Endothelial cell of umbilical vein (primary cell): Measurements from ENCODE around the gene CNRIP1. TPM values are rescaled to one million over a fixed set of nuclear protein-coding genes. Genes with fewer than 3 reads are reported as not detected.

Experiments
- BruUV-seq: library from RNA; stranded (reverse); fragments of 400-500 nt; replicated peaks from 2 replicates; lab custom pipeline; 2021; lab: Mats Ljungman, UMichigan
- CTCF ChIA-PET: fragments of 300-600, 350-600 bp; sonication (Branson Sonifier 250); formaldehyde crosslinking; loops from one replicate; lab custom pipeline; 2021; ENCODE audit warnings: antibody characterized with exemption, inconsistent platforms; lab: Charles Lee
- POLR2A ChIA-PET: fragments of 300-600, 350-600 bp; sonication (Branson Sonifier 250); formaldehyde crosslinking; loops from one replicate; lab custom pipeline; 2021; ENCODE audit warnings: antibody characterized with exemption, inconsistent platforms; lab: Charles Lee
- DNase-seq: peaks from one replicate; pipeline ENCODE4 v3.0.0-alpha.2; 2011; ENCODE audit warnings: low read depth, low spot score
- FAIRE-seq: peaks from 2 replicates; lab custom pipeline; 2011; peaks lifted over from hg19 to GRCh38; lab: Jason Lieb, UNC
- H2AFZ ChIP-seq: 2 replicates; pipeline ENCODE4 v1.6.0; 2012; ENCODE audit warnings: low read depth, low read length, control low read depth, inconsistent platforms
- H3K27ac ChIP-seq: 2 replicates; pipeline ENCODE4 v1.5.1; 2011; ENCODE audit warnings: low read depth, mild to moderate bottlenecking, control low read depth, low read length, moderate library complexity; ENCODE audit not compliant: insufficient read depth
- H3K27me3 ChIP-seq, 2 experiments: 2 replicates each; pipeline versions ENCODE4 v1.6.0 to v1.6.1; 2011; ENCODE audit warnings: low read length in 2 of 2, mixed read lengths in 1 of 2; ENCODE audit not compliant: control insufficient read depth in 2 of 2, insufficient read depth in 2 of 2
- H3K36me3 ChIP-seq, 2 experiments: 2 replicates in 1 of 2; 3 replicates in 1 of 2; pipeline ENCODE4 v1.5.1; 2011; ENCODE audit warnings: low read length in 2 of 2, mild to moderate bottlenecking in 1 of 2, moderate library complexity in 1 of 2; ENCODE audit not compliant: control insufficient read depth in 2 of 2, insufficient read depth in 2 of 2; ENCODE audit errors: extremely low read depth in 1 of 2
- H3K4me1 ChIP-seq: 3 replicates; pipeline ENCODE4 v1.5.1; 2011; ENCODE audit warnings: mild to moderate bottlenecking, low read length; ENCODE audit not compliant: control insufficient read depth, insufficient read depth; ENCODE audit errors: extremely low read depth
- H3K4me2 ChIP-seq: 2 replicates; pipeline ENCODE4 v1.6.1; 2011; ENCODE audit warnings: low read length, control low read depth, mixed read lengths; ENCODE audit not compliant: insufficient read depth
- H3K4me3 ChIP-seq, 3 experiments: fragments of 200-600 bp in 1 of 3; sonication (generic), shearing (Covaris generic) in 1 of 3; replicated peaks in 1 of 3; 2 replicates each; pipeline ENCODE4 v1.5.1; 2011 to 2016; ENCODE audit warnings: control low read depth in 3 of 3, low read length in 3 of 3, mild to moderate bottlenecking in 2 of 3, inconsistent platforms in 1 of 3, low read depth in 1 of 3, moderate library complexity in 1 of 3; ENCODE audit not compliant: insufficient read depth in 1 of 3
- H3K79me2 ChIP-seq: 2 replicates; pipeline ENCODE4 v1.6.0; 2012; ENCODE audit warnings: low read length, inconsistent platforms; ENCODE audit not compliant: control insufficient read depth, insufficient read depth
- H3K9ac ChIP-seq: replicated peaks from 2 replicates; pipeline ENCODE3; 2011; ENCODE audit warnings: low read length, control low read depth; ENCODE audit not compliant: insufficient read depth; ENCODE audit errors: extremely low read depth
- H3K9me1 ChIP-seq: replicated peaks from 3 replicates; pipeline ENCODE4 v1.6.0; 2011; ENCODE audit warnings: mild to moderate bottlenecking, low read length; ENCODE audit not compliant: control insufficient read depth, insufficient read depth; ENCODE audit errors: extremely low read depth
- H3K9me3 ChIP-seq: replicated peaks from 2 replicates; pipeline ENCODE4 v1.5.1; 2012; ENCODE audit warnings: low read length, inconsistent platforms; ENCODE audit not compliant: control insufficient read depth, insufficient read depth
- H4K20me1 ChIP-seq: replicated peaks from 2 replicates; pipeline ENCODE3; 2011; ENCODE audit warnings: mild to moderate bottlenecking, low read length; ENCODE audit not compliant: control insufficient read depth, insufficient read depth; ENCODE audit errors: extremely low read depth
- FOS ChIP-seq: IDR thresholded peaks from 2 replicates; pipeline ENCODE4 v1.6.1; 2011; ENCODE audit warnings: mild to moderate bottlenecking, low read length, moderate library complexity, borderline replicate concordance; ENCODE audit not compliant: insufficient read depth
- GATA2 ChIP-seq: IDR thresholded peaks from 2 replicates; pipeline ENCODE4 v1.7.0; 2011; ENCODE audit warnings: low read depth, mild to moderate bottlenecking, moderate library complexity, mixed read lengths, low read length; ENCODE audit not compliant: insufficient read length, insufficient read depth
- dilution Hi-C: fragments of 300-500 bp; cut with MboI; formaldehyde crosslinking; loops from one replicate; pipeline ENCODE4 v1.15.0; 2019; ENCODE audit warnings: low sequenced_read_pairs; ENCODE audit not compliant: extremely low pct_ligation_motif_present
- intact Hi-C: fragments of 100-400 bp; cut with micrococcal nuclease; formaldehyde crosslinking; loops from one replicate; pipeline ENCODE4 v1.10.0; 2022
- polyA plus RNA-seq, 4 experiments: library from polyadenylated mRNA; depleted of rRNA in 3 of 4; stranded (reverse) in 3 of 4; unstranded in 1 of 4; fragments of >200 nt; gene quantifications; 2 replicates each; pipeline versions ENCODE4 v1.2.1 to v1.2.3, GENCODE V29; 2011 to 2012; ENCODE audit warnings: missing spikeins in 1 of 4
- total RNA-seq: library from RNA; stranded (reverse); gene quantifications from 2 replicates; pipeline ENCODE4 v1.2.3, GENCODE V29; 2021
- TF ChIP-seq, protein P1 (sequence below), 2 donors: IDR thresholded peaks; 1 replicate in 1 of 2; 2 replicates in 1 of 2; pipeline ENCODE4 v1.5.1; 2011; ENCODE audit warnings: low read length in 2 of 2, mild to moderate bottlenecking in 2 of 2, moderate library complexity in 2 of 2, control low read depth in 1 of 2, inconsistent platforms in 1 of 2, low read depth in 1 of 2; ENCODE audit not compliant: insufficient read depth in 1 of 2; ENCODE audit errors: extremely low read depth in 1 of 2

Gene CNRIP1
- total and polyA plus RNA-seq, 2 donors (not counting 3 experiments of a cell fraction or from before 2014, with no cell fraction given) = 74.6 to 98.9 TPM

DNA sequence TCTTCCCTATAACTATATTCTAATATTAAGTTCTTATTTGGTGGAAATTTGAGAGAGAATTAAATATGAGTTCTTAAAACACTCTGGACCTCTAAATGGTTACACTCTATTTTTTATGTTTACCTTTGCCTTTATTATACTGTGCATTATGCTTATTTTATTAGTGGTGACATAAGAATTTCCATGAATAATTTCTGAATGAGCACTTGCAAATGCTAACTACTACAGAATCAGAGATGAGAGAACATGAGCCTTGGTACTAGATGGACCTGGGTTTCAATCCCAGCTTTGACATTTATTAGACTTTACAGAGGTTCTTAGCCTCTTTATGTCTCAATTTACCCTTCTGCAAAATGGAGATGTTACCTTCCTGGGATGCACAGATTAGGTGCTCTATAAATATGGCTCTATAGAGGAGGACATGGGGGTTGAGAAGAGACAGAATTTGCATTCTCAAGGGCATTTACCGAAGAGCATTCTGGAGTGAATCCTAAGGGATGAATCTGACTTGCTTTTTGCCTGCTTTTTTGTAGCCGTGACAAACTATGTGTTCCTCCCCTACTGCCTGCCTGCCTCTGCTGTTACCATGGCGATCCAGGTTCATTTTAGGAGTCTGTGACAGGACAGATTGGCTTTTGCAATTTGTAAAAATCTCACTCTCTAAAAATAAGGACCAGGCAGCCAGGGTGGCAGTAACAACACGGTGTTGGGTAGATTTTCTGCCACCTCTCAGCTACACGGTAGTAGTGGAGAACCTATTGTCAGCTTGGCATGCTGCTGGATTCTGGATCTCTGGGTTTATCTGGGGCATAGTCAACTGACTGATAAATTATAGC lies 20.7 kb upstream of the CNRIP1 start:
- TF ChIP-seq, protein P1, sequence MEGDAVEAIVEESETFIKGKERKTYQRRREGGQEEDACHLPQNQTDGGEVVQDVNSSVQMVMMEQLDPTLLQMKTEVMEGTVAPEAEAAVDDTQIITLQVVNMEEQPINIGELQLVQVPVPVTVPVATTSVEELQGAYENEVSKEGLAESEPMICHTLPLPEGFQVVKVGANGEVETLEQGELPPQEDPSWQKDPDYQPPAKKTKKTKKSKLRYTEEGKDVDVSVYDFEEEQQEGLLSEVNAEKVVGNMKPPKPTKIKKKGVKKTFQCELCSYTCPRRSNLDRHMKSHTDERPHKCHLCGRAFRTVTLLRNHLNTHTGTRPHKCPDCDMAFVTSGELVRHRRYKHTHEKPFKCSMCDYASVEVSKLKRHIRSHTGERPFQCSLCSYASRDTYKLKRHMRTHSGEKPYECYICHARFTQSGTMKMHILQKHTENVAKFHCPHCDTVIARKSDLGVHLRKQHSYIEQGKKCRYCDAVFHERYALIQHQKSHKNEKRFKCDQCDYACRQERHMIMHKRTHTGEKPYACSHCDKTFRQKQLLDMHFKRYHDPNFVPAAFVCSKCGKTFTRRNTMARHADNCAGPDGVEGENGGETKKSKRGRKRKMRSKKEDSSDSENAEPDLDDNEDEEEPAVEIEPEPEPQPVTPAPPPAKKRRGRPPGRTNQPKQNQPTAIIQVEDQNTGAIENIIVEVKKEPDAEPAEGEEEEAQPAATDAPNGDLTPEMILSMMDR (IDR thresholded peaks at IDR 0.05; ENCODE audit: extremely low read depth in 1 of 2, insufficient read depth in 1 of 2, low read depth in 1 of 2, low read length in 2 of 2) = no peak
- Histone ChIP-seq H3K27ac (no peak overlapping the region), H3K36me3 (no peaks in the 10 kb centered on the region), H3K9me3 (no peaks in the 10 kb centered on the region), H3K4me2 (no peak overlapping the region), H3K4me3 (no peak overlapping the region), H3K9me1 (no peaks in the 10 kb centered on the region), H3K27me3 (peaks cover 12 to 26% of the 10 kb centered on the region in 2 experiments), H3K79me2 (no peaks in the 10 kb centered on the region), H2AFZ (no peak overlapping the region), H3K9ac (no peak overlapping the region), H3K4me1 (peaks cover 3% of the 10 kb centered on the region), H4K20me1 (no peaks in the 10 kb centered on the region)
- intact Hi-C loops = no loop called here
- POLR2A ChIA-PET = no interaction called here
- BruUV-seq = no TSS peak
- DNase-seq (no peak), FAIRE-seq (no peak)
- CTCF ChIA-PET = no interaction called here
- dilution Hi-C loops = no loop called here

DNA sequence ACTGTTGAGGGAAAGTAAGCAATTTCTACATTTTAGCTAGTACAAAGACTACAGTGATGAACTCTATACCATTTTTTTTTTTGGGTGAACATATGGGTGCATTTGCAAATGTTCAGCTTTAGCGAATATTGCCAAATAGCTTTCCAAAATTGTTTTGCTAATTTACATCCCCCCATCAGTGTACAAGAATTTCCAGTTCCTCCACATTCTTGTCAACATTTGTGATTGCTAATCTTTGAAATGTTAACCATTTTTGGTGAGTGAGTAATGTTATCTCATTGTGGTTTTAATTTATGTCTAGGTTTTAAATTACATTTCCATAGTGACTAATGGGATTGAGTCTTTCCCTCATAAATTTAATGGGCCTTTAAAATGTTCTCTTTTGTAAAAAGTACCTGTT lies 16.4 kb upstream of the CNRIP1 start:
- no peak overlapping the region for H3K4me3 ChIP-seq
- peaks cover 2 to 14% of the 10 kb centered on the region in 2 experiments for H3K27me3 ChIP-seq
- TF ChIP-seq GATA2 = no peak
- TF ChIP-seq FOS = peak; percentile 7
- DNase-seq (peak; percentile 4), FAIRE-seq (peak; percentile 47)
- no peaks in the 10 kb centered on the region for H3K9me1 ChIP-seq
- H3K36me3 ChIP-seq = no peaks in the 10 kb centered on the region
- H4K20me1 ChIP-seq = no peaks in the 10 kb centered on the region
- no peaks in the 10 kb centered on the region for H3K79me2 ChIP-seq
- H3K4me1 ChIP-seq = peaks cover 3% of the 10 kb centered on the region
- H2AFZ ChIP-seq = no peak overlapping the region
- H3K9me3 ChIP-seq = no peaks in the 10 kb centered on the region
- dilution Hi-C loops = no loop called here
- H3K4me2 ChIP-seq = peak overlapping the region; percentile 24
- H3K9ac ChIP-seq = no peak overlapping the region
- intact Hi-C loops = no loop called here
- POLR2A ChIA-PET = no interaction called here
- H3K27ac ChIP-seq = no peak overlapping the region
- BruUV-seq = no TSS peak
- CTCF ChIA-PET = interaction anchor here (1.2 kb wide), 1 partner anchor 22 kb away, joined by 4 read pairs; no protein-coding TSS in a partner anchor
